ENCODE measurements around the gene PLN. TPM values are rescaled to one million over a fixed set of nuclear protein-coding genes. Genes with fewer than 3 reads are reported as not detected.

Gene PLN
- total and polyA plus RNA-seq, 8 donors: 2.3 to 13.3 (median 3.8) TPM

- Histone ChIP-seq H3K27ac (no peak overlapping the region), H3K9me3 (peaks cover 0 to 7% of the 10 kb centered on the region in 2 donors), H3K4me1 (peaks cover 0 to 6% of the 10 kb centered on the region in 2 donors), H3K36me3 (no peaks in the 10 kb centered on the region), H3K27me3 (no peaks in the 10 kb centered on the region), H3K4me3 (no peak overlapping the region)
- DNase-seq: no peak
- TF ChIP-seq CTCF (IDR thresholded peaks at IDR 0.05): no peak
- intact Hi-C loops (cut with DNase I): no loop called here
- no peak for ATAC-seq
Measured at GRCh38 chr6:118535176-118535844, 12.8 kb upstream of the PLN start.

- no peaks in the 10 kb centered on the region for H3K36me3 ChIP-seq
- H3K4me3 ChIP-seq: no peak overlapping the region
- intact Hi-C loops (cut with DNase I): no loop called here
- H3K27ac ChIP-seq: no peak overlapping the region
- no peaks in the 10 kb centered on the region for H3K9me3 ChIP-seq
- TF ChIP-seq CTCF (IDR thresholded peaks at IDR 0.05): no peak
- ATAC-seq (no peak), DNase-seq (no peak)
- H3K4me1 ChIP-seq: peaks cover 0 to 6% of the 10 kb centered on the region in 2 donors
- no peaks in the 10 kb centered on the region for H3K27me3 ChIP-seq
Measured at GRCh38 chr6:118536478-118536877, 11.6 kb upstream of the PLN start.

- DNase-seq (no peak), ATAC-seq (no peak)
- Histone ChIP-seq H3K4me1 (peaks cover 0 to 6% of the 10 kb centered on the region in 2 donors), H3K27me3 (no peaks in the 10 kb centered on the region), H3K9me3 (no peaks in the 10 kb centered on the region), H3K4me3 (no peak overlapping the region), H3K27ac (no peak overlapping the region), H3K36me3 (no peaks in the 10 kb centered on the region)
- TF ChIP-seq CTCF (IDR thresholded peaks at IDR 0.05): no peak
- intact Hi-C loops (cut with DNase I): no loop called here
Measured at GRCh38 chr6:118537574-118537973, 10.5 kb upstream of the PLN start.

GRCh38 chr6:118542184-118542952 is 5.7 kb upstream of the PLN start:
- H3K4me1 ChIP-seq: peaks cover 0 to 6% of the 10 kb centered on the region in 2 donors
- DNase-seq (no peak), ATAC-seq (peak; percentile 45)
- intact Hi-C loops (cut with DNase I): no loop called here
- H3K27ac ChIP-seq: no peak overlapping the region
- no peaks in the 10 kb centered on the region for H3K9me3 ChIP-seq
- H3K4me3 ChIP-seq: no peak overlapping the region
- H3K36me3 ChIP-seq: no peaks in the 10 kb centered on the region
- no peak for TF ChIP-seq CTCF (IDR thresholded peaks at IDR 0.05)
- no peaks in the 10 kb centered on the region for H3K27me3 ChIP-seq

GRCh38 chr6:118544105-118544504 is 4.0 kb upstream of the PLN start:
- Histone ChIP-seq H3K4me1 (no peaks in the 10 kb centered on the region), H3K4me3 (no peak overlapping the region), H3K36me3 (no peaks in the 10 kb centered on the region), H3K27me3 (no peaks in the 10 kb centered on the region), H3K27ac (no peak overlapping the region), H3K9me3 (no peaks in the 10 kb centered on the region)
- DNase-seq (no peak), ATAC-seq (no peak)
- TF ChIP-seq CTCF (IDR thresholded peaks at IDR 0.05): no peak
- intact Hi-C loops (cut with DNase I): no loop called here

All from left lung (tissue), 10 donors.